HFFc6 (cell line): ENCODE results near the gene ATP5PB. TPM values are rescaled to one million over a fixed set of nuclear protein-coding genes. Genes with fewer than 3 reads are reported as not detected.

Experiments used
- DNase-seq: peaks from one replicate; pipeline ENCODE4 v3.0.0-alpha.2; 2018
- H3K27ac Mint-ChIP-seq: 2 replicates; pipeline ENCODE4 v1.8.0; 2020; ENCODE audit warnings: mild to moderate bottlenecking, mixed read lengths
- H3K27me3 Mint-ChIP-seq: 2 replicates; pipeline ENCODE4 v1.8.0; 2021; ENCODE audit warnings: mild to moderate bottlenecking, moderate library complexity, mixed read lengths; ENCODE audit not compliant: insufficient read depth
- H3K36me3 Mint-ChIP-seq: 2 replicates; pipeline ENCODE4 v1.8.0; 2021; ENCODE audit warnings: low read depth, mixed read lengths
- H3K4me1 Mint-ChIP-seq: 2 replicates; pipeline ENCODE4 v1.8.0; 2020; ENCODE audit warnings: low read depth, mixed read lengths
- H3K4me3 Mint-ChIP-seq: 2 replicates; pipeline ENCODE4 v1.8.0; 2020; ENCODE audit warnings: mild to moderate bottlenecking, moderate library complexity, mixed read lengths
- H3K9me3 Mint-ChIP-seq: 2 replicates; pipeline ENCODE4 v1.8.0; 2020; ENCODE audit warnings: mild to moderate bottlenecking, mixed read lengths
- total RNA-seq, 6 experiments: library from RNA; stranded (reverse); fragmentation: NEBNext Ultra II Directional; extraction: Animal tissue kit (Norgen Biotek cat#: 25700); gene quantifications; 2 replicates in 1 of 6; 3 replicates in 5 of 6; pipeline ENCODE4 v1.2.3, GENCODE V29; 2021
- TF ChIP-seq, protein P1 (sequence below): fragments of 200-600 bp; sonication (generic); IDR thresholded peaks from 2 replicates; pipeline ENCODE4 v1.5.0; 2021; ENCODE audit warnings: antibody characterized with exemption, mild to moderate bottlenecking

Gene ATP5PB
- total RNA-seq, 6 experiments from 2014 or later = 253 to 293 (median 285) TPM

DNA sequence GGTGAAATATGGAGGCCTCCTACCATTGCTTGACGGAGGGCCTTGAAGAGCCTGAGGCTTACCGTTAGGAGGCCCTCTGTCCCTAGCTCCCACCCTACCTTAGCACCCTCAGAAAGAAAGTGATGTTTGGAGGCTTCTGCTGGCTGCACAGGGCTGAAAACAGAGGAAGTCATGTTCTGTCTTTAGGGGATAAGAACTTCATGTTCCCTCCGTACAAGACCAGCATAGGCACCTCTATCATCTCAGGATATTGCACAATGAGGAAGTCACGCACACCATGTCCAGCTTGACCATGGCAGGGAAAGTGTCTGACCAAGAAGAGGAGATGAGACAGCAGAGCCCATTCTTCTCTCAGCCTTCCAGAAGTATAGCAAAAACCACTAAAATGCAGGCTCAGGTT is 40.3 kb downstream of the ATP5PB start:
- Mint-ChIP-seq H3K27me3 (peaks cover 5% of the 10 kb centered on the region), H3K4me3 (no peak overlapping the region), H3K9me3 (no peaks in the 10 kb centered on the region; the same call in 1 of the 2 replicates), H3K4me1 (peaks cover 6% of the 10 kb centered on the region; the same call in 1 of the 2 replicates), H3K36me3 (no peaks in the 10 kb centered on the region), H3K27ac (no peak overlapping the region)
- TF ChIP-seq, protein P1, sequence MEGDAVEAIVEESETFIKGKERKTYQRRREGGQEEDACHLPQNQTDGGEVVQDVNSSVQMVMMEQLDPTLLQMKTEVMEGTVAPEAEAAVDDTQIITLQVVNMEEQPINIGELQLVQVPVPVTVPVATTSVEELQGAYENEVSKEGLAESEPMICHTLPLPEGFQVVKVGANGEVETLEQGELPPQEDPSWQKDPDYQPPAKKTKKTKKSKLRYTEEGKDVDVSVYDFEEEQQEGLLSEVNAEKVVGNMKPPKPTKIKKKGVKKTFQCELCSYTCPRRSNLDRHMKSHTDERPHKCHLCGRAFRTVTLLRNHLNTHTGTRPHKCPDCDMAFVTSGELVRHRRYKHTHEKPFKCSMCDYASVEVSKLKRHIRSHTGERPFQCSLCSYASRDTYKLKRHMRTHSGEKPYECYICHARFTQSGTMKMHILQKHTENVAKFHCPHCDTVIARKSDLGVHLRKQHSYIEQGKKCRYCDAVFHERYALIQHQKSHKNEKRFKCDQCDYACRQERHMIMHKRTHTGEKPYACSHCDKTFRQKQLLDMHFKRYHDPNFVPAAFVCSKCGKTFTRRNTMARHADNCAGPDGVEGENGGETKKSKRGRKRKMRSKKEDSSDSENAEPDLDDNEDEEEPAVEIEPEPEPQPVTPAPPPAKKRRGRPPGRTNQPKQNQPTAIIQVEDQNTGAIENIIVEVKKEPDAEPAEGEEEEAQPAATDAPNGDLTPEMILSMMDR = no peak
- DNase-seq = no peak

DNA sequence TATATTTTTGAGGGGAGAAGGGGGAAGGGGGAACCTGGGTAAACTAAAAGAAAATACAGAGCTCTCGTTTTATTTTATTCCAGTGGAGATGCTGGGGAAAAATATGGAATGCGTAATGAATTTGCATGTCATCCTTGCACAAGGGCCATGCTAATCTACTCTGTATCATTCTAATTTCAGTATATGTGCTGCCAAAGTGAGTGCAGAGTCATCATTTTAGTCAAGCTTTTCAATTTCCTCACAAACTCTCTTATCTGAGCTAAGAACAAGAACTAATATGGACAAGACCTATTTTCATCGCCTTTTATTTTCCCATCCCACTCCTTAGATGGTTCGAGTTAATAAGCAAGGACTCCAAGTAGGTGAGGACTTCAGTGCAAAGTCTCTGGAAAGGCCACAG is 41.0 kb downstream of the ATP5PB start:
- peaks cover 5% of the 10 kb centered on the region for H3K27me3 Mint-ChIP-seq
- H3K4me1 Mint-ChIP-seq = peaks cover 4% of the 10 kb centered on the region; the same call in 1 of the 2 replicates
- no peaks in the 10 kb centered on the region for H3K36me3 Mint-ChIP-seq
- H3K9me3 Mint-ChIP-seq = no peaks in the 10 kb centered on the region; the same call in 1 of the 2 replicates
- no peak overlapping the region for H3K27ac Mint-ChIP-seq
- TF ChIP-seq, protein P1 = no peak
- no peak for DNase-seq
- no peak overlapping the region for H3K4me3 Mint-ChIP-seq

- Mint-ChIP-seq H3K27ac (no peak overlapping the region), H3K9me3 (no peaks in the 10 kb centered on the region; the same call in 1 of the 2 replicates), H3K27me3 (peaks cover 5% of the 10 kb centered on the region)
These were observed 41.8 kb downstream of the ATP5PB start for GRCh38 chr1:111491070-111491469.

DNA sequence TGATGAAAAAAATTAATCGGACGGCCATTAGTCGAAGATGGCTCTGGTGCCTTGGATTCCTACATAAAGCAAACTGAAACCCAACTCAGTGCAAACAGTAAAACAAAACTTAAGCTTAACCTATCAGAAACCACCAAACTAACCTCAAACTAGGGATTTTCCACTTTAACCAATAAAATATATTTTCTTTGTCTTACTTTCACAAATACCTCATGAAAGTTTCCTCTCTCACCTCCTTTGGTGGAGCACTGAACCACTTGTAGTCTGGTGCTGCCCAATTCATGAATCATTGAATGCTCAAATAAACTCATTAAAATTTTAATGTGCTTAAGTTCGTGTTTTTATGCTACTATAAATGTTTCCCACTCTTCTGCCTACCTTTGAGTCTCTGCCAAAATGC is 47.1 kb downstream of the ATP5PB start:
- H3K27me3 Mint-ChIP-seq = peaks cover 5% of the 10 kb centered on the region
- TF ChIP-seq, protein P1 = no peak

More at GRCh38 chr1:111491070-111491469, 41.8 kb downstream of the ATP5PB start:
- DNase-seq = no peak
- Mint-ChIP-seq H3K36me3 (no peaks in the 10 kb centered on the region), H3K4me3 (no peak overlapping the region), H3K4me1 (peaks cover 4% of the 10 kb centered on the region; the same call in 1 of the 2 replicates)
- TF ChIP-seq, protein P1 = no peak

DNA sequence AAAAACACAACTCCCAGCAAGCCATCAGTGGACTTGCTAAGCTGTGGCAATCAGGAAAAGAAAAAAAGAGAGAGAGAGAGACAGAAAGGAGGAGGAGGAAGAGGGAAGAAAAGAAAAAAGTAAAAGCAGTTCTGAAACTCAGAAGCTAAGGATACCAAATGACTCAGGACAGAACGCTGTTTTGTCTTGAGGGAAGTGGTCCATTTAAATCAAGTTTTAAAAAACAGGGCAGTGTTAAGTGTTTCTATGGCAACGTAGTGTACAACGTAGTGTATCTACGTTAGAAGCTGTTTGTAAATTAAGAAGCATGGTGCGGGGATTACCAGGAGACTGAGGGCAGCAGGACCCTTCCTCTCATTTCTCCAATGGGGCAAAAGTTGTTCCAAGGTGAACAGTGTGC is 48.3 kb downstream of the ATP5PB start:
- Mint-ChIP-seq H3K27me3 (peaks cover 5% of the 10 kb centered on the region), H3K9me3 (peaks cover 3% of the 10 kb centered on the region; the same call in 1 of the 2 replicates), H3K27ac (no peak overlapping the region), H3K4me1 (no peaks in the 10 kb centered on the region; the same call in 1 of the 2 replicates), H3K4me3 (no peak overlapping the region), H3K36me3 (no peaks in the 10 kb centered on the region)
- no peak for DNase-seq
- TF ChIP-seq, protein P1 = no peak

More for the DNA sequence above, 47.1 kb downstream of the ATP5PB start:
- H3K36me3 Mint-ChIP-seq = no peaks in the 10 kb centered on the region
- no peak overlapping the region for H3K4me3 Mint-ChIP-seq
- H3K9me3 Mint-ChIP-seq = peaks cover 3% of the 10 kb centered on the region; the same call in 1 of the 2 replicates
- H3K4me1 Mint-ChIP-seq = no peaks in the 10 kb centered on the region; the same call in 1 of the 2 replicates
- H3K27ac Mint-ChIP-seq = no peak overlapping the region
- DNase-seq = no peak
